ENCODE data around the gene ARHGEF6. TPM values are rescaled to one million over a fixed set of nuclear protein-coding genes. Genes with fewer than 3 reads are reported as not detected.
A peak's percentile ranks its signal among the peaks of the same experiment; 100 is the strongest.
"Not testable (repeated sequence)": the region's sequence is repeated elsewhere in the genome, so short reads cannot be mapped to it uniquely, and the experiment has no call there.

The ARHGEF6 gene
- total RNA-seq, 3 donors from 2014 or later, result 43.6 to 120 (median 55.8) TPM

- H3K4me1 ChIP-seq, result no peaks in the 10 kb centered on the region
- TF ChIP-seq POLR2A (IDR thresholded peaks at IDR 0.05), result no peak
- TF ChIP-seq POLR2AphosphoS5 (IDR thresholded peaks at IDR 0.05), result no peak
- TF ChIP-seq, protein P1, sequence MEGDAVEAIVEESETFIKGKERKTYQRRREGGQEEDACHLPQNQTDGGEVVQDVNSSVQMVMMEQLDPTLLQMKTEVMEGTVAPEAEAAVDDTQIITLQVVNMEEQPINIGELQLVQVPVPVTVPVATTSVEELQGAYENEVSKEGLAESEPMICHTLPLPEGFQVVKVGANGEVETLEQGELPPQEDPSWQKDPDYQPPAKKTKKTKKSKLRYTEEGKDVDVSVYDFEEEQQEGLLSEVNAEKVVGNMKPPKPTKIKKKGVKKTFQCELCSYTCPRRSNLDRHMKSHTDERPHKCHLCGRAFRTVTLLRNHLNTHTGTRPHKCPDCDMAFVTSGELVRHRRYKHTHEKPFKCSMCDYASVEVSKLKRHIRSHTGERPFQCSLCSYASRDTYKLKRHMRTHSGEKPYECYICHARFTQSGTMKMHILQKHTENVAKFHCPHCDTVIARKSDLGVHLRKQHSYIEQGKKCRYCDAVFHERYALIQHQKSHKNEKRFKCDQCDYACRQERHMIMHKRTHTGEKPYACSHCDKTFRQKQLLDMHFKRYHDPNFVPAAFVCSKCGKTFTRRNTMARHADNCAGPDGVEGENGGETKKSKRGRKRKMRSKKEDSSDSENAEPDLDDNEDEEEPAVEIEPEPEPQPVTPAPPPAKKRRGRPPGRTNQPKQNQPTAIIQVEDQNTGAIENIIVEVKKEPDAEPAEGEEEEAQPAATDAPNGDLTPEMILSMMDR (IDR thresholded peaks at IDR 0.05), result no peak
- H3K4me3 ChIP-seq, result no peak overlapping the region
- H3K27ac ChIP-seq, result no peak overlapping the region
- no peaks in the 10 kb centered on the region for H3K27me3 ChIP-seq
- no peak for DNase-seq (ENCODE audit: low spot score in 2 of 2)
- no peaks in the 10 kb centered on the region for H3K9me3 ChIP-seq
- H3K36me3 ChIP-seq, result no peaks in the 10 kb centered on the region
- intact Hi-C loops (cut with DNase I; ENCODE audit: low total_unique reads), result no loop called here
These were observed 7.1 kb downstream of the ARHGEF6 start for GRCh38 chrX:136773648-136774047.

DNA sequence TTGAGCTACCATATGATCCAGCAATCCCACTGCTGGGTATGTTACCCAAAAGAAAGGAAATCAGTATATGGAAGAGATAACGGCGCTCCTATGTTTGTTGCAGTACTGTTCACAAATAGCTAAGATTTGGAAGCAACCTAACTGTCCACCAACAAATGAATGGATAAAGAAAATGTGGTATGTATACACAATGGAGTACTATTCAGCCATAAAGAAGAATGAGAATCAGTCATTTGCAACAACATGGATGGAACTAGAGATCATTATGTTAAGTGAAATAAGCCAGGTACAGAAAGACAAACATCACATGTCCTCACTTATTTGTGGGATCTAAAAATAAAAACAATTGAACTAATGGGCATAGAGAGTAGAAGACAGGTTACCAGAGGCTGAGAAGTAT lies 8.9 kb downstream of the ARHGEF6 start:
- intact Hi-C loops (cut with DNase I; ENCODE audit: low total_unique reads); H3K4me3 ChIP-seq; H3K27me3 ChIP-seq; H3K4me1 ChIP-seq; DNase-seq (ENCODE audit: low spot score in 2 of 2); H3K27ac ChIP-seq; H3K36me3 ChIP-seq; H3K9me3 ChIP-seq: not testable (repeated sequence)

DNA sequence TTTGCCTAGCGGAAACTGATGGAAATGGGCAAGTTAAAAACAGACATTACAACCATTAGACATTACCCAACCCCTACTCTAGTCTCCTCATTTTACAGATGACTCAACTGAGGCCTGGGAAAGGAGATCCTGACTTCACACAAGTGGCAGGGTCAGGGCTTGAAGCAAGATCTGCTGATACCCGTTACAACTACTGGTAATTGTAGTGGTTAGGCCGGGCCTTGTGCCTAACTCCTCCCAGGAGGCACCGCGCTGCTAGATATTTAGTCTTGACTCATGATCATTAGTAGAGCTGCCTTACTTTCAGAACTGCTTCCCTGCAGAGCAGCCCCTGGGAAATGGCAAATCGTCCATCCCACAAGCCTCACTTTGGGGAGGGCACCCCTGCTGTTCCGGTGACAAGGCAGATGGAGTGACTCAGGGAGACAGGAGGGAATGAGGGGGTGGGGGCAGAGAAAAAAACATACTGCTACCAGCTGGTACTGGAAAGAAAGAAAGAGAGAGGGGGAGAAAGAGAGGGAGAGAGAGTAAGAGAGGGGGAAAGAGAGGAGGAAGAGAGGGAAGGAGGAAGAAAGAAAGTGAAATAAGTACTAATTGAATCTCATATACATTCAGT lies 12.2 kb downstream of the ARHGEF6 start:
- no peak for TF ChIP-seq POLR2A (IDR thresholded peaks at IDR 0.05)
- H3K27ac ChIP-seq, result peak overlapping the region; percentile 38 to 48
- DNase-seq (ENCODE audit: low spot score in 2 of 2), result no peak
- no peaks in the 10 kb centered on the region for H3K9me3 ChIP-seq
- intact Hi-C loops (cut with DNase I; ENCODE audit: low total_unique reads), result no loop called here
- H3K4me3 ChIP-seq, result no peak overlapping the region
- peaks cover 0 to 17% of the 10 kb centered on the region in 2 donors for H3K27me3 ChIP-seq
- peaks cover 0 to 7% of the 10 kb centered on the region in 2 donors for H3K4me1 ChIP-seq
- H3K36me3 ChIP-seq, result no peaks in the 10 kb centered on the region

GRCh38 chrX:136767104-136767941 lies 13.4 kb downstream of the ARHGEF6 start:
- Histone ChIP-seq H3K4me1 (peaks cover 0 to 7% of the 10 kb centered on the region in 2 donors), H3K27me3 (peaks cover 0 to 23% of the 10 kb centered on the region in 2 donors), H3K27ac (peak overlapping the region; percentile 81 to 95), H3K9me3 (no peaks in the 10 kb centered on the region), H3K4me3 (peak overlapping the region; percentile 62 to 79 (median 65)), H3K36me3 (no peaks in the 10 kb centered on the region)
- TF ChIP-seq POLR2A (IDR thresholded peaks at IDR 0.05), result no peak
- TF ChIP-seq POLR2AphosphoS5 (IDR thresholded peaks at IDR 0.05), result peak in 1 of 3 donors; percentile 15
- TF ChIP-seq, protein P1 (IDR thresholded peaks at IDR 0.05), result peak in 1 of 3 donors; percentile 42
- peak; percentile 30 to 69 for DNase-seq (ENCODE audit: low spot score in 2 of 2)
- intact Hi-C loops (cut with DNase I; ENCODE audit: low total_unique reads), result no loop called here

- no peak for DNase-seq (ENCODE audit: low spot score in 2 of 2)
- H3K4me3 ChIP-seq, result peak overlapping the region; percentile 62 to 79 (median 65)
- H3K27ac ChIP-seq, result peak overlapping the region; percentile 81 to 95
- H3K4me1 ChIP-seq, result peaks cover 0 to 7% of the 10 kb centered on the region in 2 donors
- no peaks in the 10 kb centered on the region for H3K9me3 ChIP-seq
- intact Hi-C loops (cut with DNase I; ENCODE audit: low total_unique reads), result no loop called here
- TF ChIP-seq POLR2AphosphoS5 (IDR thresholded peaks at IDR 0.05), result no peak
- TF ChIP-seq, protein P1 (IDR thresholded peaks at IDR 0.05), result no peak
- TF ChIP-seq POLR2A (IDR thresholded peaks at IDR 0.05), result no peak
- H3K27me3 ChIP-seq, result peaks cover 0 to 23% of the 10 kb centered on the region in 2 donors
- H3K36me3 ChIP-seq, result no peaks in the 10 kb centered on the region
These were observed 14.0 kb downstream of the ARHGEF6 start for GRCh38 chrX:136766785-136767103.

GRCh38 chrX:136765821-136766356 lies 14.8 kb downstream of the ARHGEF6 start:
- TF ChIP-seq, protein P1 (IDR thresholded peaks at IDR 0.05), result no peak
- TF ChIP-seq POLR2A (IDR thresholded peaks at IDR 0.05) (no peak), POLR2AphosphoS5 (IDR thresholded peaks at IDR 0.05) (no peak)
- H3K4me3 ChIP-seq, result no peak overlapping the region
- no peaks in the 10 kb centered on the region for H3K36me3 ChIP-seq
- intact Hi-C loops (cut with DNase I; ENCODE audit: low total_unique reads), result no loop called here
- H3K27ac ChIP-seq, result no peak overlapping the region
- DNase-seq (ENCODE audit: low spot score in 2 of 2), result no peak
- H3K4me1 ChIP-seq, result peaks cover 0 to 7% of the 10 kb centered on the region in 2 donors
- peaks cover 0 to 23% of the 10 kb centered on the region in 2 donors for H3K27me3 ChIP-seq
- H3K9me3 ChIP-seq, result no peaks in the 10 kb centered on the region

Data from breast epithelium (tissue), 4 donors.